ENCODE measurements around the gene GOLGA8A. TPM values are rescaled to one million over a fixed set of nuclear protein-coding genes. Genes with fewer than 3 reads are reported as not detected.
"Not testable (repeated sequence)": the region's sequence is repeated elsewhere in the genome, so short reads cannot be mapped to it uniquely, and the experiment has no call there.

GOLGA8A gene
- total RNA-seq, 1 donor from 2014 or later: 21.8 TPM

GRCh38 chr15:34420953-34421352 is 16.7 kb downstream of the GOLGA8A start:
- not testable (repeated sequence) for H3K36me3 ChIP-seq (ENCODE audit: control insufficient read depth, insufficient read depth, low read length); H3K27me3 ChIP-seq (ENCODE audit: control insufficient read depth, insufficient read depth, low read length); H3K4me3 ChIP-seq (ENCODE audit: low read depth, low read length); DNase-seq (ENCODE audit: low read depth)

GRCh38 chr15:34418435-34418834 is 19.2 kb downstream of the GOLGA8A start:
- H3K36me3 ChIP-seq (ENCODE audit: control insufficient read depth, insufficient read depth, low read length); DNase-seq (ENCODE audit: low read depth); H3K4me3 ChIP-seq (ENCODE audit: low read depth, low read length); H3K27me3 ChIP-seq (ENCODE audit: control insufficient read depth, insufficient read depth, low read length): not testable (repeated sequence)

- not testable (repeated sequence) for DNase-seq (ENCODE audit: low read depth); H3K36me3 ChIP-seq (ENCODE audit: control insufficient read depth, insufficient read depth, low read length); H3K27me3 ChIP-seq (ENCODE audit: control insufficient read depth, insufficient read depth, low read length); H3K4me3 ChIP-seq (ENCODE audit: low read depth, low read length)
Measured at GRCh38 chr15:34409511-34409910, 28.1 kb downstream of the GOLGA8A start.

GRCh38 chr15:34408973-34409372 is 28.6 kb downstream of the GOLGA8A start:
- DNase-seq (ENCODE audit: low read depth); H3K27me3 ChIP-seq (ENCODE audit: control insufficient read depth, insufficient read depth, low read length); H3K4me3 ChIP-seq (ENCODE audit: low read depth, low read length); H3K36me3 ChIP-seq (ENCODE audit: control insufficient read depth, insufficient read depth, low read length): not testable (repeated sequence)

GRCh38 chr15:34403899-34404298 is 33.7 kb downstream of the GOLGA8A start:
- H3K27me3 ChIP-seq (ENCODE audit: control insufficient read depth, insufficient read depth, low read length); H3K4me3 ChIP-seq (ENCODE audit: low read depth, low read length); DNase-seq (ENCODE audit: low read depth); H3K36me3 ChIP-seq (ENCODE audit: control insufficient read depth, insufficient read depth, low read length): not testable (repeated sequence)

- not testable (repeated sequence) for H3K36me3 ChIP-seq (ENCODE audit: control insufficient read depth, insufficient read depth, low read length); DNase-seq (ENCODE audit: low read depth); H3K27me3 ChIP-seq (ENCODE audit: control insufficient read depth, insufficient read depth, low read length); H3K4me3 ChIP-seq (ENCODE audit: low read depth, low read length)
Measured at GRCh38 chr15:34403160-34403598, 34.4 kb downstream of the GOLGA8A start.

GRCh38 chr15:34397637-34398259 is 39.9 kb downstream of the GOLGA8A start:
- H3K27me3 ChIP-seq (ENCODE audit: control insufficient read depth, insufficient read depth, low read length); DNase-seq (ENCODE audit: low read depth); H3K4me3 ChIP-seq (ENCODE audit: low read depth, low read length); H3K36me3 ChIP-seq (ENCODE audit: control insufficient read depth, insufficient read depth, low read length): not testable (repeated sequence)

GRCh38 chr15:34392981-34393380 is 44.6 kb downstream of the GOLGA8A start:
- not testable (repeated sequence) for DNase-seq (ENCODE audit: low read depth); H3K27me3 ChIP-seq (ENCODE audit: control insufficient read depth, insufficient read depth, low read length); H3K4me3 ChIP-seq (ENCODE audit: low read depth, low read length); H3K36me3 ChIP-seq (ENCODE audit: control insufficient read depth, insufficient read depth, low read length)

GRCh38 chr15:34389594-34390086 is 48.0 kb downstream of the GOLGA8A start:
- not testable (repeated sequence) for H3K36me3 ChIP-seq (ENCODE audit: control insufficient read depth, insufficient read depth, low read length); DNase-seq (ENCODE audit: low read depth); H3K4me3 ChIP-seq (ENCODE audit: low read depth, low read length); H3K27me3 ChIP-seq (ENCODE audit: control insufficient read depth, insufficient read depth, low read length)

Other genes starting within 250 kb of the GOLGA8A start
- 39.1 and 43.4 TPM in 2 replicates for gene KATNBL1, start 227.7 kb downstream of the GOLGA8A start, total RNA-seq
- gene EMC4, start 212.8 kb downstream of the GOLGA8A start, total RNA-seq: 216 and 298 TPM in 2 replicates
- gene SLC12A6, start 100.0 kb downstream of the GOLGA8A start, total RNA-seq: 15.2 and 16.4 TPM in 2 replicates
- gene NOP10, start 94.7 kb downstream of the GOLGA8A start, total RNA-seq: 355 and 365 TPM in 2 replicates
- gene NUTM1, start 94.5 kb downstream of the GOLGA8A start, total RNA-seq: not detected in 2 replicates
- 21.1 and 26.2 TPM in 2 replicates for gene LPCAT4, start 70.6 kb downstream of the GOLGA8A start, total RNA-seq
- gene GOLGA8B, start 145.8 kb upstream of the GOLGA8A start, total RNA-seq: 45.2 and 59.3 TPM in 2 replicates